Purkinje cell (primary cell): Measurements from ENCODE around the gene HOXC6. TPM values are rescaled to one million over a fixed set of nuclear protein-coding genes. Genes with fewer than 3 reads are reported as not detected.

Source experiments
- polyA plus RNA-seq: library from polyadenylated mRNA; unstranded; fragments of >200 nt; fragmentation: Nextera tagmentation; gene quantifications from 2 replicates; pipeline ENCODE4 v1.2.1, GENCODE V29; 2014

The HOXC6 gene
- not detected in 2 replicates for polyA plus RNA-seq

GRCh38 chr12:54028314-54029201 lies at the start of gene HOXC6:
HOXC6 (plus strand) TSS chr12:54028440; CDS start chr12:54028522, 82 bp downstream.

GRCh38 chr12:53984901-53985691 lies 43.1 kb upstream of the HOXC6 start, which contains the start of gene HOXC10:
HOXC10 (plus strand) TSS chr12:53985146; CDS start chr12:53985260, 114 bp downstream.

GRCh38 chr12:54000116-54001114 lies 27.8 kb upstream of the HOXC6 start, which contains the start of gene HOXC9:
HOXC9 (plus strand) TSS chr12:54000161; CDS start chr12:54000189, 28 bp downstream.

GRCh38 chr12:54032627-54033100 lies 4.4 kb downstream of the HOXC6 start, which contains the start of gene HOXC5:
HOXC5 (plus strand) TSS chr12:54033050; CDS start chr12:54033123, 73 bp downstream.

GRCh38 chr12:54053751-54054741 lies 25.8 kb downstream of the HOXC6 start, which contains the start of gene HOXC4:
HOXC4 (plus strand) TSS chr12:54053835; CDS start chr12:54053923, 88 bp downstream.

Other genes starting within 250 kb of the HOXC6 start
- gene HOXC13, start 89.6 kb upstream of the HOXC6 start, polyA plus RNA-seq, result not detected in 2 replicates
- not detected in 2 replicates for gene HOXC12, start 73.5 kb upstream of the HOXC6 start, polyA plus RNA-seq
- not detected in 2 replicates for gene HOXC11, start 55.3 kb upstream of the HOXC6 start, polyA plus RNA-seq
- gene HOTAIR, start 53.5 kb upstream of the HOXC6 start, polyA plus RNA-seq, result not detected in 2 replicates
- not detected in 2 replicates for gene HOXC10, start 43.3 kb upstream of the HOXC6 start, polyA plus RNA-seq
- gene HOXC9, start 28.3 kb upstream of the HOXC6 start, polyA plus RNA-seq, result not detected in 2 replicates
- gene HOXC8, start 19.5 kb upstream of the HOXC6 start, polyA plus RNA-seq, result not detected in 2 replicates
- not detected in 2 replicates for gene HOXC5, start 4.6 kb downstream of the HOXC6 start, polyA plus RNA-seq
- not detected in 2 replicates for gene HOXC4, start 25.4 kb downstream of the HOXC6 start, polyA plus RNA-seq
- 14.4 and 18.8 TPM in 2 replicates for gene SMUG1, start 160.5 kb downstream of the HOXC6 start, polyA plus RNA-seq